Heart left ventricle (tissue), 13 donors: ENCODE data around the gene EGLN3.

ENCODE experiments used
- POLR2A ChIP-seq, 2 donors: fragments of 450-650 bp; IDR thresholded peaks; one replicate each; pipeline ENCODE4 v1.6.1; 2017; ENCODE audit warnings: antibody characterized with exemption in 2 of 2, mild to moderate bottlenecking in 2 of 2, moderate library complexity in 2 of 2
- TF ChIP-seq, protein P1 (sequence below), 12 donors: fragments of 200-600 bp; sonication (generic) in 4 of 12; IDR thresholded peaks; one replicate each; pipeline versions ENCODE4 v1.5.0 to v1.8.0; 2018 to 2022; ENCODE audit warnings: antibody characterized with exemption in 12 of 12, mild to moderate bottlenecking in 5 of 12
- donor health status: ischemic (EF 13 %, LVEDD 7.1; RV severe dilation, severe dysfunction).
- donor health status: DM: no; HTN: yes; CAD: no.
- donor health status: DM: no; HTN: no; CAD: no.
- donor health status: ischemic (EF 25% LVEDD 6.9; RV normal size, moderate dysfunction).
- donor health status: ischemic (EF 25% LVEDD 5.7; RV mildly dilated, moderate dysfunction).
- donor health status: ischemic (EF 35%, LVEDD 5.7; RV mildly dilated, moderate dysfunction).
- donor health status: nonischemic (EF 11% LVEDD 7.7; RV severe dilation, severe dysfunction).
- donor health status: DM: yes; HTN: yes; CAD: no.
- donor health status: PGD.
- donor health status: ischemic (EF 29% LVEDD 5.4; RV normal size, mild dysfunction).
- donor health status: nonischemic (EF 23%, LVEDD 6.1; RV moderate dilation, normal function).

DNA sequence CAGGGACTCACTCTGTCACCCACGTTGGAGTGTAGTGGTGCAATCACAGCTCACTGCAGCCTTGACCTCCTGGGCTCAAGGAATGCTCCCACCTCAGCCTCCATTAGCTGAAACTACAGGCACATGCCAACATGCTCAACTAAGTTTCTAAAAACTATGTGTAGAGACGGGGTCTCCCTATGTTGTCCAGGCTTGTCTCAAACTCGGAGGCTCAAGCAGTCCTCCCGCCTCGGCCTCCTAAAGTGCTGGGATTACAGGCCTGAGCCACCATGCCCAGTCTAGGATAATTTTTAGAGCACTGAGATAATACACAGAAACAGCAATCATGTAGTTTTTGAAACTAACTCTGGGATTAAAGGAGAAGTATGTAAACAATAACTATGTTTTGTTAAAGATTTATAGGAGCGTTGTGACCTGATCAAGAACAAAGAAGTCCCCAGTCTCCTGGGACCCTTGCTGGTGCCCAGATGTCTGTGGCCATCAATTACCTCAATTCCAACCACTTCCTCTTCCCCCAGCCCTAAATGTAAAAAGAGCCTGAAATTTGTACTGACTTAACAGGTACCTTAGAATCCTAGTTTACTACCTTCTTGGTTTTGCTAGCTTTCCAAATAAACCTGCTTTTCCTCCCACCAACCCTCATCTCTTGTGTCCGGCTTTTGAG is 28.9 kb upstream of the EGLN3 start:
- TF ChIP-seq, protein P1, sequence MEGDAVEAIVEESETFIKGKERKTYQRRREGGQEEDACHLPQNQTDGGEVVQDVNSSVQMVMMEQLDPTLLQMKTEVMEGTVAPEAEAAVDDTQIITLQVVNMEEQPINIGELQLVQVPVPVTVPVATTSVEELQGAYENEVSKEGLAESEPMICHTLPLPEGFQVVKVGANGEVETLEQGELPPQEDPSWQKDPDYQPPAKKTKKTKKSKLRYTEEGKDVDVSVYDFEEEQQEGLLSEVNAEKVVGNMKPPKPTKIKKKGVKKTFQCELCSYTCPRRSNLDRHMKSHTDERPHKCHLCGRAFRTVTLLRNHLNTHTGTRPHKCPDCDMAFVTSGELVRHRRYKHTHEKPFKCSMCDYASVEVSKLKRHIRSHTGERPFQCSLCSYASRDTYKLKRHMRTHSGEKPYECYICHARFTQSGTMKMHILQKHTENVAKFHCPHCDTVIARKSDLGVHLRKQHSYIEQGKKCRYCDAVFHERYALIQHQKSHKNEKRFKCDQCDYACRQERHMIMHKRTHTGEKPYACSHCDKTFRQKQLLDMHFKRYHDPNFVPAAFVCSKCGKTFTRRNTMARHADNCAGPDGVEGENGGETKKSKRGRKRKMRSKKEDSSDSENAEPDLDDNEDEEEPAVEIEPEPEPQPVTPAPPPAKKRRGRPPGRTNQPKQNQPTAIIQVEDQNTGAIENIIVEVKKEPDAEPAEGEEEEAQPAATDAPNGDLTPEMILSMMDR (IDR thresholded peaks at IDR 0.05) = no peak
- TF ChIP-seq POLR2A (IDR thresholded peaks at IDR 0.05) = no peak
